ENCODE measurements around the gene PYCR2.
"Not testable (repeated sequence)": the region's sequence is repeated elsewhere in the genome, so short reads cannot be mapped to it uniquely, and the experiment has no call there.

The PYCR2 gene

DNA sequence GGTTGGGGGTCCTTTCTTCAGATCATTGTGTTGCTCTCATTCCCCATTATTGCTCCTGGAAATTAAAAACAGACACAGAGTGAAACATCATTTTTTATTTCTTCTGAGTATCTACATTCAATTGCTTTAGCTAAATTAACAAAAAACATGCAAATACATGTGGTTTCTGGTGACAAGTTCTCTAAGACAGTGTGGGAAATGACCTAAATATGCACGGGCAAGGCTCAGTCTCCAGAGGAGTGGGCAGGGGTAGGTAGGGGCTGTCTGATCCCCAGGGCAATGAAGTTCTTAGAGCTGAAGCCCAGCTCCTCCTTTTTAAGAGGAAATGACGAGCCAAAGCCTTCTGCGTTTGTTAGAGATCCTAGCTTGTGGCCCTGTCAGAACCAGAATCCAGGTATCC, 12.5 kb upstream of the PYCR2 start:
- TF ChIP-seq CTCF (IDR thresholded peaks at IDR 0.05; ENCODE audit: extremely low read depth, insufficient read depth, missing control alignments): no peak
- DNase-seq (ENCODE audit: low spot score): no peak
- in situ Hi-C loops (cut with MboI; ENCODE audit: low pct_unique_long_range_greater_than_20kb, low sequenced_read_pairs, unreplicated experiment): no loop called here

DNA sequence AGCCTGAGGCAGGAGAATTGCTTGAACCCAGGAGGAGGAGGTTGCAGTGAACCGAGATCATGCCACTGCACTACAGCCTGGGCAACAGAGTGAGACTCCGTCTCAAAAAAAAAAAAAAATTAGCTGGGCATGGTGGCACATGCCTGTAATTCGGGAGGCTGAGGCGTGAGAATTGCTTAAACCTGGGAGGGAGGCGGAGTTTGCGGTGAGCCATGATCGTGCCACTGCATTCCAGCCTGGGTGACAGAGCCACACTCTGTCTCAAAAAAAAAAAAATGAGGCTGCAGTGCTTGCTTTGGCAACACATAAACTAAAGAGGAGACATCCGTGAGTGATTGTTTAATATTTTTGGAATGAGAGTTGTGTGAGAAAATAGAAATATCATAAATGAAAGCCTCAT, 12.0 kb upstream of the PYCR2 start:
- in situ Hi-C loops (cut with MboI; ENCODE audit: low pct_unique_long_range_greater_than_20kb, low sequenced_read_pairs, unreplicated experiment); DNase-seq (ENCODE audit: low spot score): not testable (repeated sequence)

GRCh38 chr1:225934711-225935110, 10.7 kb upstream of the PYCR2 start:
- in situ Hi-C loops (cut with MboI; ENCODE audit: low pct_unique_long_range_greater_than_20kb, low sequenced_read_pairs, unreplicated experiment): no loop called here
- TF ChIP-seq CTCF (IDR thresholded peaks at IDR 0.05; ENCODE audit: extremely low read depth, insufficient read depth, missing control alignments): no peak
- DNase-seq (ENCODE audit: low spot score): no peak

GRCh38 chr1:225933072-225933471, 9.0 kb upstream of the PYCR2 start:
- in situ Hi-C loops (cut with MboI; ENCODE audit: low pct_unique_long_range_greater_than_20kb, low sequenced_read_pairs, unreplicated experiment): no loop called here
- no peak for TF ChIP-seq CTCF (IDR thresholded peaks at IDR 0.05; ENCODE audit: extremely low read depth, insufficient read depth, missing control alignments)
- no peak for DNase-seq (ENCODE audit: low spot score)

GRCh38 chr1:225931270-225932136, 7.5 kb upstream of the PYCR2 start:
- no peak for TF ChIP-seq CTCF (IDR thresholded peaks at IDR 0.05; ENCODE audit: extremely low read depth, insufficient read depth, missing control alignments)
- in situ Hi-C loops (cut with MboI; ENCODE audit: low pct_unique_long_range_greater_than_20kb, low sequenced_read_pairs, unreplicated experiment): no loop called here
- no peak for DNase-seq (ENCODE audit: low spot score)

DNA sequence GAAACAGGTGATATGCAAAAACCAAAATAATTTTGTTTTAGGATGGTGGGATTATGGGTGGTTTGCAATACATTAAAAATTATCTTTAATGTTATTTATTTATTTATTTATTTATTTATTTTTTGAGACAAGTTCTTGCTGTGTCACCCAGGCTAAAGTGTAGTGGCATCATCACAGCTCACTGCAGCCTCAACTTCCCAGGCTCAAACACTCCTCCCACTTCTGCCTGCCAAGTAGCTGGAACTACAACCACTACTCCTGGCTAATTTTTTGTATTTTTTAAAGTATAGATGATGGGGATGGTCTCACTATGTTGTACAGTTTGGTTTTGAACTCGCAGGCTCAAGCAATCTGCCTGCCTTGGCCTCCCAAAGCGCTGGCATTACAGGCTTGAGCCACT, 6.5 kb upstream of the PYCR2 start:
- in situ Hi-C loops (cut with MboI; ENCODE audit: low pct_unique_long_range_greater_than_20kb, low sequenced_read_pairs, unreplicated experiment): no loop called here
- no peak for DNase-seq (ENCODE audit: low spot score)
- no peak for TF ChIP-seq CTCF (IDR thresholded peaks at IDR 0.05; ENCODE audit: extremely low read depth, insufficient read depth, missing control alignments)

- in situ Hi-C loops (cut with MboI; ENCODE audit: low pct_unique_long_range_greater_than_20kb, low sequenced_read_pairs, unreplicated experiment); DNase-seq (ENCODE audit: low spot score): not testable (repeated sequence)
Observed at GRCh38 chr1:225929462-225929861, 5.4 kb upstream of the PYCR2 start.

Measured in GM13977 (cell line).